ENCODE results near the gene TPRA1. TPM values are rescaled to one million over a fixed set of nuclear protein-coding genes. Genes with fewer than 3 reads are reported as not detected.
A peak's percentile ranks its signal among the peaks of the same experiment; 100 is the strongest.

Gene TPRA1
- polyA plus RNA-seq, 4 donors, result 23.7 to 26.1 (median 25.7) TPM

- Histone ChIP-seq H3K27ac (ENCODE audit: low read depth in 1 of 3, low read length in 2 of 3) (peak overlapping the region; percentile 90 to 97 (median 93)), H3K36me3 (ENCODE audit: control insufficient read depth in 3 of 3, insufficient read depth in 2 of 3, low read depth in 1 of 3, low read length in 3 of 3) (peaks cover 0 to 18% (median 0%) of the 10 kb centered on the region in 3 donors), H3K27me3 (ENCODE audit: control insufficient read depth in 3 of 3, insufficient read depth in 3 of 3, low read length in 3 of 3) (peaks cover 0 to under 1% (median 0%) of the 10 kb centered on the region in 3 donors), H3K9me3 (ENCODE audit: control insufficient read depth in 2 of 2, insufficient read depth in 1 of 2, low read depth in 1 of 2, low read length in 1 of 2) (no peaks in the 10 kb centered on the region), H3K4me1 (ENCODE audit: control insufficient read depth in 3 of 3, insufficient read depth in 2 of 3, low read depth in 1 of 3, low read length in 2 of 3) (peaks cover 7 to 13% (median 9%) of the 10 kb centered on the region in 3 donors), H3K4me3 (ENCODE audit: low read depth in 1 of 3, low read length in 3 of 3) (peak overlapping the region; percentile 71 to 83 (median 71))
- FAIRE-seq (no peak), DNase-seq (peak; percentile 25 to 57)
- WGBS, 3 donors, result 0 to 1% (median 1%) methylated on average over 37 to 56 of the region's 56 CpGs
These were observed 792 bp downstream of the TPRA1 start for GRCh38 chr3:127589600-127590281.

- no peaks in the 10 kb centered on the region for H3K9me3 ChIP-seq (ENCODE audit: control insufficient read depth in 2 of 2, insufficient read depth in 1 of 2, low read depth in 1 of 2, low read length in 1 of 2)
- peaks cover 7 to 13% (median 9%) of the 10 kb centered on the region in 3 donors for H3K4me1 ChIP-seq (ENCODE audit: control insufficient read depth in 3 of 3, insufficient read depth in 2 of 3, low read depth in 1 of 3, low read length in 2 of 3)
- DNase-seq, result peak; percentile 39 to 45
- peak overlapping the region in 1 of 3 donors; percentile 97 for H3K27ac ChIP-seq (ENCODE audit: low read depth in 1 of 3, low read length in 2 of 3)
- 23 to 27% (median 25%) methylated on average over 12 of the region's 12 CpGs for whole genome bisulfite sequencing, 3 donors
- FAIRE-seq, result no peak
- H3K27me3 ChIP-seq (ENCODE audit: control insufficient read depth in 3 of 3, insufficient read depth in 3 of 3, low read length in 3 of 3), result no peaks in the 10 kb centered on the region
- H3K4me3 ChIP-seq (ENCODE audit: low read depth in 1 of 3, low read length in 3 of 3), result peak overlapping the region in 2 of 3 donors; percentile 71
- H3K36me3 ChIP-seq (ENCODE audit: control insufficient read depth in 3 of 3, insufficient read depth in 2 of 3, low read depth in 1 of 3, low read length in 3 of 3), result peaks cover 0 to 20% (median 0%) of the 10 kb centered on the region in 3 donors
These were observed 1.5 kb downstream of the TPRA1 start for GRCh38 chr3:127588806-127589577.

- Histone ChIP-seq H3K4me3 (ENCODE audit: low read depth in 1 of 3, low read length in 3 of 3) (no peak overlapping the region), H3K36me3 (ENCODE audit: control insufficient read depth in 3 of 3, insufficient read depth in 2 of 3, low read depth in 1 of 3, low read length in 3 of 3) (peaks cover 0 to 23% (median 0%) of the 10 kb centered on the region in 3 donors), H3K27me3 (ENCODE audit: control insufficient read depth in 3 of 3, insufficient read depth in 3 of 3, low read length in 3 of 3) (no peaks in the 10 kb centered on the region), H3K4me1 (ENCODE audit: control insufficient read depth in 3 of 3, insufficient read depth in 2 of 3, low read depth in 1 of 3, low read length in 2 of 3) (peaks cover 7 to 13% (median 9%) of the 10 kb centered on the region in 3 donors), H3K27ac (ENCODE audit: low read depth in 1 of 3, low read length in 2 of 3) (no peak overlapping the region), H3K9me3 (ENCODE audit: control insufficient read depth in 2 of 2, insufficient read depth in 1 of 2, low read depth in 1 of 2, low read length in 1 of 2) (no peaks in the 10 kb centered on the region)
- no peak for DNase-seq
- no peak for FAIRE-seq
- 83 to 86% (median 86%) methylated on average over 4 of the region's 4 CpGs for WGBS, 3 donors
These were observed 2.7 kb downstream of the TPRA1 start for GRCh38 chr3:127587876-127588275.

GRCh38 chr3:127585813-127586413 lies 4.6 kb downstream of the TPRA1 start:
- H3K9me3 ChIP-seq (ENCODE audit: control insufficient read depth in 2 of 2, insufficient read depth in 1 of 2, low read depth in 1 of 2, low read length in 1 of 2), result no peaks in the 10 kb centered on the region
- DNase-seq, result no peak
- no peak for FAIRE-seq
- H3K27ac ChIP-seq (ENCODE audit: low read depth in 1 of 3, low read length in 2 of 3), result no peak overlapping the region
- peaks cover 5 to 7% (median 7%) of the 10 kb centered on the region in 3 donors for H3K4me1 ChIP-seq (ENCODE audit: control insufficient read depth in 3 of 3, insufficient read depth in 2 of 3, low read depth in 1 of 3, low read length in 2 of 3)
- H3K36me3 ChIP-seq (ENCODE audit: control insufficient read depth in 3 of 3, insufficient read depth in 2 of 3, low read depth in 1 of 3, low read length in 3 of 3), result peaks cover 0 to 31% (median 0%) of the 10 kb centered on the region in 3 donors
- H3K4me3 ChIP-seq (ENCODE audit: low read depth in 1 of 3, low read length in 3 of 3), result no peak overlapping the region
- WGBS, 3 donors, result 88 to 99% (median 97%) methylated on average over 6 of the region's 6 CpGs
- no peaks in the 10 kb centered on the region for H3K27me3 ChIP-seq (ENCODE audit: control insufficient read depth in 3 of 3, insufficient read depth in 3 of 3, low read length in 3 of 3)

GRCh38 chr3:127585163-127585812 lies 5.2 kb downstream of the TPRA1 start:
- H3K27me3 ChIP-seq (ENCODE audit: control insufficient read depth in 3 of 3, insufficient read depth in 3 of 3, low read length in 3 of 3), result no peaks in the 10 kb centered on the region
- 33 to 58% (median 46%) methylated on average over 4 of the region's 4 CpGs for WGBS, 3 donors
- H3K4me3 ChIP-seq (ENCODE audit: low read depth in 1 of 3, low read length in 3 of 3), result no peak overlapping the region
- no peak for DNase-seq
- no peak overlapping the region for H3K27ac ChIP-seq (ENCODE audit: low read depth in 1 of 3, low read length in 2 of 3)
- peaks cover 5 to 7% (median 7%) of the 10 kb centered on the region in 3 donors for H3K4me1 ChIP-seq (ENCODE audit: control insufficient read depth in 3 of 3, insufficient read depth in 2 of 3, low read depth in 1 of 3, low read length in 2 of 3)
- H3K36me3 ChIP-seq (ENCODE audit: control insufficient read depth in 3 of 3, insufficient read depth in 2 of 3, low read depth in 1 of 3, low read length in 3 of 3), result peaks cover 0 to 37% (median 0%) of the 10 kb centered on the region in 3 donors
- no peak for FAIRE-seq
- H3K9me3 ChIP-seq (ENCODE audit: control insufficient read depth in 2 of 2, insufficient read depth in 1 of 2, low read depth in 1 of 2, low read length in 1 of 2), result no peaks in the 10 kb centered on the region

GRCh38 chr3:127584734-127585133 lies 5.8 kb downstream of the TPRA1 start:
- H3K9me3 ChIP-seq (ENCODE audit: control insufficient read depth in 2 of 2, insufficient read depth in 1 of 2, low read depth in 1 of 2, low read length in 1 of 2), result no peaks in the 10 kb centered on the region
- H3K27ac ChIP-seq (ENCODE audit: low read depth in 1 of 3, low read length in 2 of 3), result no peak overlapping the region
- DNase-seq (no peak), FAIRE-seq (no peak)
- WGBS, 3 donors, result 91 to 97% (median 95%) methylated on average over 6 of the region's 6 CpGs
- peaks cover 0 to 43% (median 0%) of the 10 kb centered on the region in 3 donors for H3K36me3 ChIP-seq (ENCODE audit: control insufficient read depth in 3 of 3, insufficient read depth in 2 of 3, low read depth in 1 of 3, low read length in 3 of 3)
- H3K27me3 ChIP-seq (ENCODE audit: control insufficient read depth in 3 of 3, insufficient read depth in 3 of 3, low read length in 3 of 3), result no peaks in the 10 kb centered on the region
- peaks cover 5 to 7% (median 7%) of the 10 kb centered on the region in 3 donors for H3K4me1 ChIP-seq (ENCODE audit: control insufficient read depth in 3 of 3, insufficient read depth in 2 of 3, low read depth in 1 of 3, low read length in 2 of 3)
- no peak overlapping the region for H3K4me3 ChIP-seq (ENCODE audit: low read depth in 1 of 3, low read length in 3 of 3)

GRCh38 chr3:127580327-127581060 lies 10.0 kb downstream of the TPRA1 start:
- FAIRE-seq (no peak), DNase-seq (no peak)
- Histone ChIP-seq H3K9me3 (ENCODE audit: control insufficient read depth in 2 of 2, insufficient read depth in 1 of 2, low read depth in 1 of 2, low read length in 1 of 2) (no peaks in the 10 kb centered on the region), H3K36me3 (ENCODE audit: control insufficient read depth in 3 of 3, insufficient read depth in 2 of 3, low read depth in 1 of 3, low read length in 3 of 3) (peaks cover 0 to 64% (median 0%) of the 10 kb centered on the region in 3 donors), H3K27me3 (ENCODE audit: control insufficient read depth in 3 of 3, insufficient read depth in 3 of 3, low read length in 3 of 3) (no peaks in the 10 kb centered on the region), H3K27ac (ENCODE audit: low read depth in 1 of 3, low read length in 2 of 3) (no peak overlapping the region), H3K4me3 (ENCODE audit: low read depth in 1 of 3, low read length in 3 of 3) (no peak overlapping the region), H3K4me1 (ENCODE audit: control insufficient read depth in 3 of 3, insufficient read depth in 2 of 3, low read depth in 1 of 3, low read length in 2 of 3) (no peaks in the 10 kb centered on the region)
- WGBS, 3 donors, result 86 to 93% (median 91%) methylated on average over 11 of the region's 11 CpGs
